ENCODE measurements around the gene CXCL16. TPM values are rescaled to one million over a fixed set of nuclear protein-coding genes. Genes with fewer than 3 reads are reported as not detected.
A peak's percentile ranks its signal among the peaks of the same experiment; 100 is the strongest.

CXCL16 gene
- total RNA-seq, 1 experiment from 2014 or later, result 4.5 TPM

DNA sequence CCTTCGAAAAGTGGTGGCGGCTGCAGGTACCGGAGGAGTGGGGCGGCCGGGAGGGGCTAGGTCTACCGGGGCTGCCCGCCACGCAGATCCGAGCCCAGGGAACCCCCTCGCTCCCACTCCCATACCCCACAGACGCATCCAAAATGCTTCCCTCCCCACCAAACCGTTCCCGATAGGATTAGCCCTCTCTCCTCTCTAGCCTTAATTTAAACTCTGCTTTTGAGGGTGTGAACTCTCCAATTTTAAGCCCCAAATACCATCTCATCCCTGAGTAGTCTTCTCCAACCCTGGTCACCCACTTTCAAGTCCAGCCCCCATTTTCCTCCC lies 260 bp upstream of the CXCL16 start:
- no peak overlapping the region for H2AK5ac ChIP-seq (ENCODE audit: insufficient read length, low read length)
- H3K9ac ChIP-seq (ENCODE audit: extremely low read depth, insufficient read length, low read length), result no peak overlapping the region
- no peaks in the 10 kb centered on the region for H3K9me3 ChIP-seq (ENCODE audit: control insufficient read depth, low read depth, low read length)
- no peak overlapping the region for H2BK15ac ChIP-seq (ENCODE audit: low read depth, low read length)
- H3K56ac ChIP-seq (ENCODE audit: insufficient read length, low read depth, low read length), result no peak overlapping the region
- TF ChIP-seq, protein P1, sequence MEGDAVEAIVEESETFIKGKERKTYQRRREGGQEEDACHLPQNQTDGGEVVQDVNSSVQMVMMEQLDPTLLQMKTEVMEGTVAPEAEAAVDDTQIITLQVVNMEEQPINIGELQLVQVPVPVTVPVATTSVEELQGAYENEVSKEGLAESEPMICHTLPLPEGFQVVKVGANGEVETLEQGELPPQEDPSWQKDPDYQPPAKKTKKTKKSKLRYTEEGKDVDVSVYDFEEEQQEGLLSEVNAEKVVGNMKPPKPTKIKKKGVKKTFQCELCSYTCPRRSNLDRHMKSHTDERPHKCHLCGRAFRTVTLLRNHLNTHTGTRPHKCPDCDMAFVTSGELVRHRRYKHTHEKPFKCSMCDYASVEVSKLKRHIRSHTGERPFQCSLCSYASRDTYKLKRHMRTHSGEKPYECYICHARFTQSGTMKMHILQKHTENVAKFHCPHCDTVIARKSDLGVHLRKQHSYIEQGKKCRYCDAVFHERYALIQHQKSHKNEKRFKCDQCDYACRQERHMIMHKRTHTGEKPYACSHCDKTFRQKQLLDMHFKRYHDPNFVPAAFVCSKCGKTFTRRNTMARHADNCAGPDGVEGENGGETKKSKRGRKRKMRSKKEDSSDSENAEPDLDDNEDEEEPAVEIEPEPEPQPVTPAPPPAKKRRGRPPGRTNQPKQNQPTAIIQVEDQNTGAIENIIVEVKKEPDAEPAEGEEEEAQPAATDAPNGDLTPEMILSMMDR (conservative IDR thresholded peaks at IDR 0.05), result no peak
- no peak overlapping the region for H2BK20ac ChIP-seq (ENCODE audit: low read depth, low read length, poor library complexity, severe bottlenecking)
- Mint-ChIP-seq H3K4me1 (peaks cover 14 to 20% of the 10 kb centered on the region in 2 experiments), H3K4me3 (peak overlapping the region; percentile 61 to 78), H3K27ac (peak overlapping the region in 1 of 3 experiments; percentile 32; a peak in 1 of 7 replicates), H3K9me3 (no peaks in the 10 kb centered on the region), H3K36me3 (ENCODE audit: insufficient read depth in 1 of 3, low read depth in 3 of 3) (peaks cover 0 to 3% (median 0%) of the 10 kb centered on the region in 3 experiments; a peak in 1 of 7 replicates), H3K27me3 (ENCODE audit: low read depth) (peaks cover 97% of the 10 kb centered on the region)
- no peak overlapping the region for H2BK12ac ChIP-seq (ENCODE audit: insufficient read length, low read depth, low read length)
- H3K23ac ChIP-seq (ENCODE audit: insufficient read length, low read depth, low read length), result no peak overlapping the region
- no peaks in the 10 kb centered on the region for H3K79me2 ChIP-seq (ENCODE audit: insufficient read depth, low read length)
- no peak overlapping the region for H3K4ac ChIP-seq (ENCODE audit: low read depth, low read length)
- H4K91ac ChIP-seq (ENCODE audit: insufficient read length, low read depth, low read length), result no peak overlapping the region
- no peak overlapping the region for H2AFZ ChIP-seq (ENCODE audit: low read length)
- H4K8ac ChIP-seq (replicated peaks; ENCODE audit: insufficient read length, low read depth, low read length), result no peak overlapping the region
- no peaks in the 10 kb centered on the region for H4K20me1 ChIP-seq (ENCODE audit: control insufficient read depth, insufficient read depth, insufficient read length)
- no peaks in the 10 kb centered on the region for H3K79me1 ChIP-seq (ENCODE audit: insufficient read depth, low read depth, low read length, poor library complexity, severe bottlenecking)
- H3K18ac ChIP-seq (ENCODE audit: insufficient read length, low read depth, low read length), result no peak overlapping the region
- no CpG with 5 or more reads among the region's 13 CpGs for WGBS (ENCODE audit: extremely low coverage, insufficient read length, low lambda C conversion rate)
- H4K5ac ChIP-seq (ENCODE audit: insufficient read length, low read depth, low read length), result no peak overlapping the region
- H3K27me3 ChIP-seq (ENCODE audit: insufficient read depth, low read length), result peaks cover 35% of the 10 kb centered on the region
- H3K14ac ChIP-seq (ENCODE audit: insufficient read depth, low read length), result no peak overlapping the region
- no peak overlapping the region for H3T11ph ChIP-seq (ENCODE audit: low read length)
- no peak overlapping the region for H3K27ac ChIP-seq (ENCODE audit: insufficient read length, low read depth, low read length)
- H2BK120ac ChIP-seq (ENCODE audit: low read depth, low read length, poor library complexity, severe bottlenecking), result no peak overlapping the region
- H3K23me2 ChIP-seq (ENCODE audit: insufficient read length, low read depth, low read length, poor library complexity, severe bottlenecking), result peaks cover 11% of the 10 kb centered on the region
- no peak overlapping the region for H2BK5ac ChIP-seq (ENCODE audit: insufficient read length, low read length)
- peak overlapping the region; percentile 72 for H3K4me2 ChIP-seq (ENCODE audit: insufficient read depth, insufficient read length, low read length)
- DNase-seq, result no peak
- no peaks in the 10 kb centered on the region for H3K4me1 ChIP-seq (ENCODE audit: insufficient read depth, low read length)

All from H9 (cell line).